Heart left ventricle (tissue), 16 donors: ENCODE results near the gene GRIN2B. TPM values are rescaled to one million over a fixed set of nuclear protein-coding genes. Genes with fewer than 3 reads are reported as not detected.

Experiments
- ATAC-seq, 4 donors: fragments of 200-7000 bp; cut with Tn5 transposase; one replicate each; pipeline ENCODE4 v1.9.1; 2020 to 2022; ENCODE audit warnings: moderate library complexity in 4 of 4, mild to moderate bottlenecking in 3 of 4, moderate number of reproducible peaks in 1 of 4
- DNase-seq, 5 donors: peaks; one replicate each; pipeline ENCODE4 v3.0.0-alpha.2; 2020
- H3K27ac ChIP-seq, 12 donors: fragments of 200-600 bp; sonication (generic) in 4 of 12; one replicate each; pipeline versions ENCODE4 v1.5.0 to v1.8.0; 2016 to 2022; ENCODE audit warnings: mild to moderate bottlenecking in 2 of 12
- H3K27me3 ChIP-seq, 9 donors: fragments of 200-600 bp; sonication (generic) in 2 of 9; one replicate each; pipeline versions ENCODE4 v1.5.1 to v1.8.0; 2016 to 2022; ENCODE audit warnings: mild to moderate bottlenecking in 3 of 9
- H3K36me3 ChIP-seq, 9 donors: fragments of 200-600 bp; sonication (generic) in 2 of 9; one replicate each; pipeline versions ENCODE4 v1.5.0 to v1.8.0; 2018 to 2022; ENCODE audit warnings: mild to moderate bottlenecking in 2 of 9
- H3K4me1 ChIP-seq, 12 donors: fragments of 200-600 bp; sonication (generic) in 4 of 12; one replicate each; pipeline versions ENCODE4 v1.5.0 to v1.8.0; 2016 to 2022; ENCODE audit warnings: mild to moderate bottlenecking in 3 of 12
- H3K4me3 ChIP-seq, 12 donors: fragments of 200-600 bp; sonication (generic) in 4 of 12; one replicate each; pipeline versions ENCODE4 v1.5.0 to v1.8.0; 2017 to 2022; ENCODE audit warnings: mild to moderate bottlenecking in 9 of 12, moderate library complexity in 4 of 12
- H3K9me3 ChIP-seq, 12 donors: fragments of 200-600 bp; sonication (generic) in 4 of 12; one replicate each; pipeline versions ENCODE4 v1.5.0 to v1.8.0; 2016 to 2022; ENCODE audit warnings: mild to moderate bottlenecking in 1 of 12
- POLR2A ChIP-seq, 2 donors: fragments of 450-650 bp; IDR thresholded peaks; one replicate each; pipeline ENCODE4 v1.6.1; 2017; ENCODE audit warnings: antibody characterized with exemption in 2 of 2, mild to moderate bottlenecking in 2 of 2, moderate library complexity in 2 of 2
- WGBS, 4 donors: extraction: QIAGEN DNeasy Blood & Tissue Kit in 2 of 4; methylation state at CpG; one replicate each; pipeline versions ENCODE4 v1.1.5 to v1.1.7; 2013 to 2018; 5-methylcytosine and 5-hydroxymethylcytosine counted together
- intact Hi-C, 10 donors: fragments of 100-400 bp; cut with DNase I; formaldehyde crosslinking; loops; one replicate each; pipeline versions ENCODE4 v1.11.1 to v1.14.2; 2022
- polyA plus RNA-seq, 2 donors: library from polyadenylated mRNA; stranded (reverse); fragments of 200-250 nt; gene quantifications; one replicate each; pipeline ENCODE4 v1.2.3, GENCODE V29; 2013
- total RNA-seq, 9 donors: library from RNA; depleted of rRNA in 2 of 9; stranded (reverse); fragments of >200 nt in 2 of 9; fragmentation: NEBNext Ultra II Directional in 3 of 9; extraction: Animal tissue kit (Norgen Biotek cat#: 25700) in 3 of 9; gene quantifications; one replicate each; pipeline versions ENCODE4 v1.1.0 to v1.2.4, GENCODE V29; 2016 to 2023
- TF ChIP-seq, protein P1 (sequence below), 12 donors: fragments of 200-600 bp; sonication (generic) in 4 of 12; IDR thresholded peaks; one replicate each; pipeline versions ENCODE4 v1.5.0 to v1.8.0; 2018 to 2022; ENCODE audit warnings: antibody characterized with exemption in 12 of 12, mild to moderate bottlenecking in 5 of 12
- donor health status: ischemic (EF 13 %, LVEDD 7.1; RV severe dilation, severe dysfunction).
- donor health status: healthy with polysubstance abuse.
- donor health status: DM: no; HTN: yes; CAD: no.
- donor health status: DM: no; HTN: no; CAD: no.
- donor health status: ischemic (EF 25% LVEDD 6.9; RV normal size, moderate dysfunction).
- donor health status: ischemic (EF 25% LVEDD 5.7; RV mildly dilated, moderate dysfunction).
- donor health status: healthy.
- donor health status: DM: yes; HTN: yes; CAD: no.
- donor health status: ischemic (EF 35%, LVEDD 5.7; RV mildly dilated, moderate dysfunction).
- donor health status: nonischemic (EF 11% LVEDD 7.7; RV severe dilation, severe dysfunction).
- donor health status: DM: yes; HTN: yes; CAD: no.
- donor health status: PGD.
- donor health status: ischemic (EF 29% LVEDD 5.4; RV normal size, mild dysfunction).
- donor health status: nonischemic (EF 23%, LVEDD 6.1; RV moderate dilation, normal function).

GRIN2B gene
- total and polyA plus RNA-seq, 11 donors = under 0.01 to 0.54 (median 0.02) TPM; not detected in 5

DNA sequence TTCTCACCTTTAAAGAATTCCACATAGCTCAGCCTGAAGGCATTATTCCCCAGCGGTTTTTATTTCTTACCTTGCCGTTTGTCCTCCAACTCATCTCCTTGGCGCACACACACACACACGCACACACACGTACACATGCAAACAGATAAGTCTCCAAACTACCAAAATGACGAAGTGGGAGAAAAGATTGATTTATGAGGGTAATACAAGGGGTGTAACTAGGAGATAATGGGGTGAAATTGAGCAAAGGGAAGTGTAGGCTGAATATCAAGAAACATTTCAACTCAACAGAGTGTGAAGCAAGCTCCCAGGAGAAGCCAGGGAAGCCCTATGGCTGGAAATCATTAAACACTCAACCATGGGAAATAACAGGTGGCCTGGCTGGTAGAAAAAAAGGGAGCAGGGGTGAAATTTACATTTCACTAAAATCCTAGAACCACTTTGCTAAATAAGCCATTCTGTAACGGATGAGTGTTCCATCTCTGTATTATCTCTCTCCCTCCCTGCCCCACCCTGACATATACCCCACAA lies 41.0 kb downstream of the GRIN2B start:
- TF ChIP-seq, protein P1, sequence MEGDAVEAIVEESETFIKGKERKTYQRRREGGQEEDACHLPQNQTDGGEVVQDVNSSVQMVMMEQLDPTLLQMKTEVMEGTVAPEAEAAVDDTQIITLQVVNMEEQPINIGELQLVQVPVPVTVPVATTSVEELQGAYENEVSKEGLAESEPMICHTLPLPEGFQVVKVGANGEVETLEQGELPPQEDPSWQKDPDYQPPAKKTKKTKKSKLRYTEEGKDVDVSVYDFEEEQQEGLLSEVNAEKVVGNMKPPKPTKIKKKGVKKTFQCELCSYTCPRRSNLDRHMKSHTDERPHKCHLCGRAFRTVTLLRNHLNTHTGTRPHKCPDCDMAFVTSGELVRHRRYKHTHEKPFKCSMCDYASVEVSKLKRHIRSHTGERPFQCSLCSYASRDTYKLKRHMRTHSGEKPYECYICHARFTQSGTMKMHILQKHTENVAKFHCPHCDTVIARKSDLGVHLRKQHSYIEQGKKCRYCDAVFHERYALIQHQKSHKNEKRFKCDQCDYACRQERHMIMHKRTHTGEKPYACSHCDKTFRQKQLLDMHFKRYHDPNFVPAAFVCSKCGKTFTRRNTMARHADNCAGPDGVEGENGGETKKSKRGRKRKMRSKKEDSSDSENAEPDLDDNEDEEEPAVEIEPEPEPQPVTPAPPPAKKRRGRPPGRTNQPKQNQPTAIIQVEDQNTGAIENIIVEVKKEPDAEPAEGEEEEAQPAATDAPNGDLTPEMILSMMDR (IDR thresholded peaks at IDR 0.05) = no peak
- TF ChIP-seq POLR2A (IDR thresholded peaks at IDR 0.05) = no peak
- DNase-seq (no peak), ATAC-seq (no peak)
- Histone ChIP-seq H3K27ac (no peak overlapping the region), H3K4me3 (no peak overlapping the region), H3K4me1 (no peaks in the 10 kb centered on the region), H3K36me3 (no peaks in the 10 kb centered on the region), H3K27me3 (peaks cover 0 to 5% (median 0%) of the 10 kb centered on the region in 9 donors), H3K9me3 (peaks cover 0 to 36% (median 16%) of the 10 kb centered on the region in 12 donors)
- intact Hi-C loops = loop anchor here in 9 of 10 donors (2.0 to 10.0 kb wide), 6 partner anchors 78 to 666 kb away; no protein-coding TSS in a partner anchor
- WGBS, 4 donors = 82 to 88% (median 84%) methylated on average over 7 of the region's 7 CpGs

DNA sequence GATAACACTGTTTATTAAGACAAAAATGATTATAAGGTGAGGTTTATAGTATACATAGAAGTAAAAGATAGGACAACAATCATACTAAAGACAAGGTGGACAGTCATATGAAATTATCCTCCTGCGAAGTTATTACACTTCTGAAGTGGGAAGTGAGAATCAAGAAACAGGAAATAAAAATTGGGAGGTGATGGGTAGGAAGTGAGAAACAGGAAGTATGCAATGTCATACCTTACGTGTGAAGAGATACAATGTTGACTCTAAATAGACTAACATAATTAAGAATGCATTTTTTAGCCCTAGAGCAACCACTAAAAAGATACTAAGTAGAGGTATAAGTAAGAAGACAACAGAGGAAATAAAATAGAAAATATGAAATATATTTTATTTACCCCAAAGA lies 43.7 kb downstream of the GRIN2B start:
- intact Hi-C loops = no loop called here
- H3K9me3 ChIP-seq = peaks cover 0 to 36% (median 16%) of the 10 kb centered on the region in 12 donors
- no peak overlapping the region for H3K4me3 ChIP-seq
- no peak overlapping the region for H3K27ac ChIP-seq
- no peaks in the 10 kb centered on the region for H3K27me3 ChIP-seq
- ATAC-seq (no peak), DNase-seq (no peak)
- H3K36me3 ChIP-seq = no peaks in the 10 kb centered on the region
- TF ChIP-seq POLR2A (IDR thresholded peaks at IDR 0.05) = no peak
- TF ChIP-seq, protein P1 (IDR thresholded peaks at IDR 0.05) = no peak
- H3K4me1 ChIP-seq = no peaks in the 10 kb centered on the region
- WGBS, 4 donors = 70 to 75% (median 71%) methylated on average over 2 of the region's 2 CpGs

DNA sequence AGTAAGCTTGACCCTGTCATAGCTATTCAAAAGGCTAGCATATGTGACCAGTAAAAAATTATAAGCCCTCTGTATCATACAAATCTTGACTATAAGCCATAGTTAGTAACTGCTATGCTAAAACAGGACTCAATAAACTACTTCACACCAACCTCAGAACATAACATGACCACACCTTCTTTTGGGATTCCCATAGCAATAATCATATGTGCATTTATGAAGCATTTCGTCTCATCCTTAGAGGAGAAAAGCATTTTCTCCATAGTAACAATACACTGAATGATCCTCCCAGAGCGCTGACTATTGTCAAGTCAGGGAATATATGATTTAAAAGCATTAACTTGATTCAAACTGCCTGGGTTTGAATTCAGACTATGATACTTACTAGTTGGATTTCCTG lies 46.2 kb downstream of the GRIN2B start:
- no peak for ATAC-seq
- Histone ChIP-seq H3K4me1 (no peaks in the 10 kb centered on the region), H3K36me3 (no peaks in the 10 kb centered on the region), H3K27me3 (no peaks in the 10 kb centered on the region), H3K9me3 (peaks cover 0 to 36% (median 16%) of the 10 kb centered on the region in 12 donors), H3K4me3 (no peak overlapping the region), H3K27ac (no peak overlapping the region)
- 42 to 47% (median 45%) methylated on average over 2 of the region's 2 CpGs for WGBS, 4 donors
- DNase-seq = no peak
- intact Hi-C loops = no loop called here
- TF ChIP-seq, protein P1 (IDR thresholded peaks at IDR 0.05) = no peak
- TF ChIP-seq POLR2A (IDR thresholded peaks at IDR 0.05) = no peak
